GM15510 (cell line): Measurements from ENCODE around the gene MYL2.

ENCODE experiments used
- POLR2A ChIP-seq: IDR thresholded peaks from 3 replicates; pipeline ENCODE4 v1.6.1; 2011; ENCODE audit warnings: borderline replicate concordance; ENCODE audit not compliant: insufficient read length; ENCODE audit errors: extremely low read depth

The MYL2 gene

GRCh38 chr12:110908377-110909152 lies 11.8 kb downstream of the MYL2 start:
- no peak for TF ChIP-seq POLR2A

DNA sequence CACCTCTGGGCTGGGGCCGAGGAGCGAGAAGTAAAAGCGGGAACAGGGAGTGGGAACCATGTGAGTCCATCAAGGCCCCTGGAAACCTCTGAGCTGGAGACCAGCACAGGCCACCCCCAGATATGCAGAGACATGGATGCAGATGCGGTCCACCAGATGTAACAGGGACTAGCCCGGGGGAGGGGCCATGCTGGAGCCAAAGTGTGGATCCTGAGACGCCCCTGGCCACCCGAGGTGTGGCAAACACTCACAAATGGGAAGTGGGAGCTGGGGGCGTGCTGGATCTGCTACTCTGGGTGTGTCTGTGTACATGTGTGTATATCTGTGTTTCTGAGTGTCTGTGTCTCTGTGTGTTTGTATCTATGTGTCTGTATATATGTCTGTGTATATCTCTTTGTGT lies 12.8 kb downstream of the MYL2 start:
- TF ChIP-seq POLR2A = no peak

GRCh38 chr12:110906985-110907384 lies 13.4 kb downstream of the MYL2 start:
- no peak for TF ChIP-seq POLR2A

DNA sequence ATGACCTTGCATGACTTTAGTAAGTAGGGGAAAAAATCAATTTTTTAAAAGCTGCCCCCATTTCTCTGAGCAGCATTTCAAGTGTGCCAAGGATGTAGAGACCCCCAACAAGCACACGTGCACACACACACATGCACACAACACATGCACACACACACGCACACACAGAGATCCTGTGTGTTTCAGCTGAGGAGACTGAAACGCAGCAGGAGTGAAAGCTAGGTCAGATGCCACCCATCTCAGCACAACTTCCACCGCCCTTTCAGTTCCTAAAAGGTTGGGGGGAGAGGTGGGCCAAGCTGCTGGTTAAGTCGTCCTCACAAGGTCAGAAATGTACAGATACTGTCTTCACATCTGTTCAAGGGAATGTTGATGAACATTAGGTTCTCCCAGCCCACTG lies 13.9 kb downstream of the MYL2 start:
- TF ChIP-seq POLR2A = no peak

- no peak for TF ChIP-seq POLR2A
Observed at GRCh38 chr12:110906083-110906482, 14.3 kb downstream of the MYL2 start.

DNA sequence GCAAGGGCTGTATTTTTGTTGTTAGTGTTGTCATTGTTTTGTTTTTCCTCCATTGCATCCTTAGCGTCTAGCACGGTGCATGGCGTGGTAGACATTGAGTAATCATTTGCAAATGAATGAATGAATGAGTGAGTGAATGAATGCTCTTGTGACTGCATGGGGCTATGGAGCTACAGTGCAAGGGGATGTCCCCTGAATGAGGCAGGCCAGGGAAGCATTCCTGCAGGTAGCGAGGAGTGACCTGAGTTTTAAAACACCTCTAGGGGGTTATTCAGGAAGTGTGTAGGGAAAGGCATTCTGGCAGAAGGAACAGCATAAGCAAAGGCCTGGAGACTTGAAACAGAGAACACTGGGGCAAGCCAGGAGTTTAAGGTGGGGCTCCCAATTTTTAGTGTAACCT lies 16.9 kb downstream of the MYL2 start:
- TF ChIP-seq POLR2A = no peak

DNA sequence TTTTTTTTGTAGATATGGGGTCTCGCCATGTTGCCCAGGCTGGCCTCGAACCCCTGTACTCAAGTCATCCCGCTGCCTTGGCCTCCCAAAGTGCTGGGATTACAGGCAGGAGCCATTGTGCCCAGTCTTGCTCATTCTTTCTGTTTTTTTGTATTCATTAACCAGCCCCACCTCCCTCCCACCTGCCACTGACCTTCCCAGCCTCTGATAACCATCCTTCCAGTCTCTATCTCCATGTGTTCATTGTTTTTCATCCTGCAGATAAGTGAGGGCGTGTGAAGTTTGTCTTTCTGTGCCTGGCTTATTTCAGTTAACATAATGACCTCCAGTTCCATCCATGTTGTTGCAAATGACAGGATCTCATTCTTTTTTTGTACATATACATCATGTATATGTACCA lies 19.0 kb downstream of the MYL2 start:
- no peak for TF ChIP-seq POLR2A

GRCh38 chr12:110896559-110896958 lies 23.8 kb downstream of the MYL2 start:
- no peak for TF ChIP-seq POLR2A

DNA sequence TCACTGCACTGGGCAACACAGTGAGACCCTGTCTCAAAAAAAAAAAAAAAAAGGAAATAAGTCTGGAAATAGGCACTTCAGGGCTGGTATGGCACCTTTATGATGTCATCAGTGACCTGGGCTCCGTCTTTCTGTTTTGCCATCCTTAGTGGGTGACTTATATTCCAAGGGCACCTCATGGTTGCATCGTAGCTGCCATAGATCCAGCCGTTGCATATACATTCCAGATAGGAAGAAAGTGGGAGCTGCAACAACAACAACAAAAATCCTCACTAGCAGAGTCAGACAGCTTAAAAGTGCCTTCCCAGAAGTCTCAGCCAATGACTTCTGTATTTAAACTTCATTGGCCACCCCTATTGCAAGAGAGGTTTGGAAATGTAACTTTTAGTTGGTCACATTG lies 26.4 kb downstream of the MYL2 start:
- TF ChIP-seq POLR2A = no peak

GRCh38 chr12:110889361-110889760 lies 31.0 kb downstream of the MYL2 start:
- no peak for TF ChIP-seq POLR2A

- TF ChIP-seq POLR2A = no peak
Observed at GRCh38 chr12:110888256-110888991, 32.0 kb downstream of the MYL2 start.

DNA sequence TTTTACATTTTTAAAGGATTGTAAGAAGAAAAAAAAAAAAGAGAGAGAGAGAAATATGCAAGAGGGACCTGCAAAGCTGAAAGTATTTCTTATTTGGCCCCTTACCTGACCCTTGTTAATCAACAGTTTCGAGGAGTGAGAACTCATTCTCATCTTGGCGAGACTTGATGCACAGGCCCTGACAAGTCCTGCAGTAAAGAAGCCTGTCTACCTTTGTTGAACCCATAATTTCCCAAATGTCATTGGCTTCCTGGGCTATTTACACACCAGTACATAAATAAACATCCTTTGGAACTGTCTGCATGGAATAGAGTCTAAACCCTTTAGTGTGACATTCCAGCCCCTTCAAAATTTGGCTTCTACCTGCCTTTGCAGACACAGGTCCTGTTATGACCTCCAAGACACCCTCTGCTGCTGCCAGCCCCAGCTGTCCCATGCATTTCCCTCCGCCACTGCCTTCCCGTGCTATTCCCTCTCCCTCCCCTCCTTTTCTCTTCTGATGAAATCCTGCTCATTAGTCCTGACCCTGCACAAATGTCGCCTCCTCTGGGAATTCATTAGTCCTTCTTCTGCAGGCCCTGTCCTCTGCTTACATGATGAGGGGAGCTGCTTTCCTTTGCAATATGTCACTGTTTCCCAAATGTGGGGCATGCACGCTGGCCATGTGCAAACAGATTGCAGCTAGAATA lies 35.1 kb downstream of the MYL2 start:
- TF ChIP-seq POLR2A = no peak

- TF ChIP-seq POLR2A = no peak
Observed at GRCh38 chr12:110883251-110883650, 37.1 kb downstream of the MYL2 start.

GRCh38 chr12:110880651-110881050 lies 39.7 kb downstream of the MYL2 start:
- no peak for TF ChIP-seq POLR2A

DNA sequence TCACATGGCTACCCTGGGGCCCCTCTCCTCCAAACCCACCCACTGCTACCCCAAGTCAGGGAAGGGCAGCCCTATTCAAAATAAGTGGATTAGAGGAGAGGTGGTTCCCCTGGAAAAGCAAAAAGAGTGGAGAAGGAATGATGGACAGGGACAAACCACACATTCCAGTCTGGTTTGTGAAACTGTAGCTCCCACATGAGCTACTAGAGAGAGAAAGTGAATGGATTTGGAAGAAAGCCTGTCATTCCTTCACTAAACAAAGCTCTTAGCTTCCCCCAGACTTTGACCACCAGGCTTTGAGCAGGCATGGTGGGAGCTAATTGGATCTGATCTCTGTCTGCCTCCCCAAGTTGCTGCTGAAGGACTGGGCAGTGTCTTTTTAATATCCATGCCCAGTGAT lies 45.6 kb downstream of the MYL2 start:
- TF ChIP-seq POLR2A = no peak
